Body of pancreas (tissue), 4 donors: Measurements from ENCODE around the gene GLYAT. TPM values are rescaled to one million over a fixed set of nuclear protein-coding genes. Genes with fewer than 3 reads are reported as not detected.

ENCODE experiments used
- ATAC-seq: fragments of 150-250 bp; one replicate; pipeline ENCODE4 v1.9.1; 2016
- DNase-seq, 4 donors: peaks; one replicate each; pipeline ENCODE4 v3.0.0-alpha.2; 2019
- H3K27ac ChIP-seq, 4 donors: fragments of 200-600 bp; sonication (generic); 1 replicate in 3 of 4; 2 replicates in 1 of 4; pipeline versions ENCODE4 v1.5.1 to v1.6.1; 2016 to 2019; ENCODE audit warnings: mild to moderate bottlenecking in 1 of 4, mixed read lengths in 1 of 4, moderate library complexity in 1 of 4
- H3K27me3 ChIP-seq, 2 donors: fragments of 200-600 bp; sonication (generic); one replicate each; pipeline ENCODE4 v1.6.0; 2016; ENCODE audit warnings: mild to moderate bottlenecking in 1 of 2
- H3K36me3 ChIP-seq, 2 donors: fragments of 200-600 bp; sonication (generic); replicated peaks in 1 of 2; 2 replicates each; pipeline ENCODE4 v1.5.1; 2016; ENCODE audit warnings: low read depth in 2 of 2; ENCODE audit not compliant: insufficient read depth in 1 of 2
- H3K4me1 ChIP-seq: fragments of 200-600 bp; sonication (generic); one replicate; pipeline ENCODE4 v1.6.0; 2016
- H3K4me3 ChIP-seq, 2 donors: fragments of 200-600 bp; sonication (generic); 1 replicate in 1 of 2; 2 replicates in 1 of 2; pipeline ENCODE4 v1.5.1; 2016 to 2019
- H3K9me3 ChIP-seq, 3 donors: fragments of 200-600 bp; sonication (generic); 1 replicate in 2 of 3; 2 replicates in 1 of 3; pipeline ENCODE4 v1.5.1; 2016
- CTCF ChIP-seq, 7 experiments: fragments of 450-650 bp in 4 of 7; fragments of 200-600 bp in 3 of 7; sonication (generic) in 3 of 7; IDR thresholded peaks; one replicate each; pipeline ENCODE4 v1.5.1; 2016 to 2019; ENCODE audit warnings: antibody characterized with exemption in 7 of 7
- POLR2A ChIP-seq, 3 donors: fragments of 450-650 bp; IDR thresholded peaks; one replicate each; pipeline ENCODE4 v1.6.1; 2016; ENCODE audit warnings: antibody characterized with exemption in 3 of 3, mild to moderate bottlenecking in 2 of 3
- WGBS, 2 donors: methylation state at CpG; one replicate each; pipeline ENCODE4 v1.1.5; 2017; 5-methylcytosine and 5-hydroxymethylcytosine counted together
- intact Hi-C: fragments of 100-400 bp; cut with DNase I; formaldehyde crosslinking; loops from one replicate; pipeline ENCODE4 v1.15.1; 2023
- total RNA-seq, 2 donors: library from RNA; depleted of rRNA; stranded (reverse); fragments of >200 nt; gene quantifications; one replicate each; pipeline ENCODE4 v1.1.0, GENCODE V29; 2016

The GLYAT gene
- total RNA-seq, 2 donors from 2014 or later = 0.99 TPM; not detected in 1

GRCh38 chr11:58744988-58745704, 13.4 kb upstream of the GLYAT start:
- no peaks in the 10 kb centered on the region for H3K4me1 ChIP-seq
- TF ChIP-seq CTCF (IDR thresholded peaks at IDR 0.05) = no peak
- TF ChIP-seq POLR2A (IDR thresholded peaks at IDR 0.05) = no peak

DNA sequence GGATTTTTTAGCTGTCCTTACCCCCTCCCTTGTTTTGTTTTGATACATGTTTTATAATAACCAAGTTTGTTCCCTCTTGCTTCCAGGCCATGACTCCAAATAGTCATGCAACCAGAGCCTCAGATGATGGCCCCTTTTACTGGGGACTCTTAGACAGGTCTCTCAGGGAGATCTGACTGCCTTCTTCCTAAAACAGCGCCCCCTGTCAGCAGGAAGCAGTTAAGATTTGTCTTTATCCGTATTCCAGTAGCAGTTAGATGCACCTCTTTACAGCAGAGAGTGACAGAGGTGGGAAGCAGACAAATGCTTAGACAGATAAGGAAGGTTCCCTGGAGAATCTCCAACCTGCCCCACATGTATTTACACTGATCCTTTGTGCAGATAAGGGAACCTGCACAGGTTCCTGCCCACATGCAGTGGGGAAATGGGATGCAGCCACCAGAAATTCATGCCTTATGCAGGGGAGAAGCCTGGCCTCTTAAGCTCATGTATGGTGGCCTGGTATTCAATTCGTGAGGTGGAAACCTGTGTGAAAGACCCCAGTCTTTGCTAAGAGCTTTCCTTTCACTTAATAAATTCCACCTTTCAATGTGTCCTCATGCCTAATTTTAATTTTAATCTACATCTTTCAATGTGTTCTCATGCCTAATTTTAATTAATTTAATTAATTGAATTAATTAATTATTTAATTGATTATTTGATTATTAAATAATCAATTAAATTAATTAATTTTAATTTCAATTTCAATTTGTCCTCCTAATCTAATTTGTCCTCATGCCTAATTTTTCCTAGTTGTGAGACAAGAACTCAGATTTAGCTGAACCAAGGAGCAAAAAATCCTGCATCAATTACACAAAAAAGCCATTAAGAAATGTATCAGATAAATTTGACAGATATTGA, 11.5 kb upstream of the GLYAT start:
- no peaks in the 10 kb centered on the region for H3K27me3 ChIP-seq
- WGBS, 2 donors = 39 to 46% methylated on average over 3 of the region's 3 CpGs
- no peak for ATAC-seq
- H3K27ac ChIP-seq = no peak overlapping the region
- H3K4me3 ChIP-seq = no peak overlapping the region
- TF ChIP-seq POLR2A (IDR thresholded peaks at IDR 0.05) = no peak
- DNase-seq = no peak
- H3K4me1 ChIP-seq = no peaks in the 10 kb centered on the region
- intact Hi-C loops = no loop called here
- H3K36me3 ChIP-seq = no peaks in the 10 kb centered on the region
- peaks cover 0 to 13% (median 0%) of the 10 kb centered on the region in 3 donors for H3K9me3 ChIP-seq

More at GRCh38 chr11:58744988-58745704, 13.4 kb upstream of the GLYAT start:
- Histone ChIP-seq H3K27me3 (no peaks in the 10 kb centered on the region), H3K27ac (no peak overlapping the region), H3K9me3 (peaks cover 0 to 13% (median 0%) of the 10 kb centered on the region in 3 donors), H3K4me3 (no peak overlapping the region), H3K36me3 (no peaks in the 10 kb centered on the region)
- intact Hi-C loops = no loop called here
- ATAC-seq (no peak), DNase-seq (no peak)

DNA sequence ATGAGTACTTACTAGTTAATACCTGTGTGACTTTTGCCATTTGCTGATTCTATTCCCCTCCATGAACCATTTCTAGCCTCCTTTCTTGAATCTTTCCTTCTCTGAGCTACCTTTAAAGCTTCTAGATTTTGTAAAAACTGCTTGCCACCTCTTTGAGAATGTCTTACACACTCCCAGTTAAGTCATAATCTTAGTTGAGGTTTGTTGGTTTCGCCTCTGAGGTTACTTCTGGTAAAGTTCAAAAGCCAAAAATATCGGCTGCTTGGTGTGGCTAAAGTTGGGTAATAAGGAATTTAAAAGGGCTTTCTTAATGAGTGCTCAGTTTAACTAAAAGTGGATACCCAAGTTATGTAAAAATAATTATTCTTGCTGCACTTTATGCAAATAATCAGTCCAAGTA, 10.4 kb upstream of the GLYAT start:
- no peaks in the 10 kb centered on the region for H3K27me3 ChIP-seq
- no peak for DNase-seq
- no peak for TF ChIP-seq CTCF (IDR thresholded peaks at IDR 0.05)
- TF ChIP-seq POLR2A (IDR thresholded peaks at IDR 0.05) = no peak
- H3K4me3 ChIP-seq = no peak overlapping the region
- no peak overlapping the region for H3K27ac ChIP-seq
- WGBS, 2 donors = 80 to 91% methylated on average over 2 of the region's 2 CpGs
- no peaks in the 10 kb centered on the region for H3K36me3 ChIP-seq
- no peak for ATAC-seq
- intact Hi-C loops = no loop called here
- H3K9me3 ChIP-seq = peaks cover 0 to 13% (median 0%) of the 10 kb centered on the region in 3 donors
- H3K4me1 ChIP-seq = no peaks in the 10 kb centered on the region

DNA sequence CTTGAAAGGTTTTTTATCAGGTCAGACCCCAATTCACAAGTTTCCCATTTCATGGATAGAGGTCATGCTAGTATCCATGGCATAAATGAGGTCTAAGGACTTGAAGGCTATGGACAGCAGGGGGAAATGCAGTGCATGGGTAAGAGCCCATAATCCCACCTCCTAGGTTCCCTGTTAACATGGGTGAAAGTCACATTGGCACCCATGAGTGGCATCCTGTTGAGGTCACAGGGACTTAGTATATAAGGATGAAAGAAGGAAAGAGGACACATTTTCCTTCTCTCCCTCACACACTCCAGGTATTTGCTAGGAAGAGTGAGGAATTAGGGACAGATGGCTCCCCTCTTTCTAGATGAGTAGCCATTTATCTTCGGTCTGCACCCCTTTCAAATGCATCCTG, 9.4 kb upstream of the GLYAT start:
- intact Hi-C loops = no loop called here
- H3K9me3 ChIP-seq = peaks cover 0 to 13% (median 0%) of the 10 kb centered on the region in 3 donors
- no peak overlapping the region for H3K4me3 ChIP-seq
- no peaks in the 10 kb centered on the region for H3K36me3 ChIP-seq
- no peaks in the 10 kb centered on the region for H3K27me3 ChIP-seq
- no peaks in the 10 kb centered on the region for H3K4me1 ChIP-seq
- H3K27ac ChIP-seq = no peak overlapping the region
- no peak for TF ChIP-seq POLR2A (IDR thresholded peaks at IDR 0.05)
- no peak for TF ChIP-seq CTCF (IDR thresholded peaks at IDR 0.05)
- DNase-seq = no peak
- ATAC-seq = no peak
- WGBS, 2 donors = 78 to 93% methylated on average over 1 of the region's 1 CpG

GRCh38 chr11:58740447-58740846, 8.7 kb upstream of the GLYAT start:
- no peak for TF ChIP-seq CTCF (IDR thresholded peaks at IDR 0.05)
- TF ChIP-seq POLR2A (IDR thresholded peaks at IDR 0.05) = no peak
- Histone ChIP-seq H3K36me3 (no peaks in the 10 kb centered on the region), H3K27ac (no peak overlapping the region), H3K9me3 (peaks cover 0 to 13% (median 0%) of the 10 kb centered on the region in 3 donors), H3K27me3 (no peaks in the 10 kb centered on the region), H3K4me1 (peaks cover 4% of the 10 kb centered on the region), H3K4me3 (no peak overlapping the region)
- DNase-seq (no peak), ATAC-seq (no peak)
- WGBS, 2 donors = 85 to 93% methylated on average over 4 of the region's 4 CpGs
- intact Hi-C loops = no loop called here
